Parathyroid adenoma (tissue), 2 donors: ENCODE measurements around the gene ARRDC3.
A peak's percentile ranks its signal among the peaks of the same experiment; 100 is the strongest.

Source experiments
- H2AFZ ChIP-seq: fragments of 300-600 bp; sonication (generic); one replicate; pipeline ENCODE4 v1.7.0; 2017; ENCODE audit warnings: antibody characterized with exemption, mild to moderate bottlenecking
- H3K27ac ChIP-seq: fragments of 300-600 bp; sonication (generic); one replicate; pipeline ENCODE4 v1.7.0; 2017
- H3K27me3 ChIP-seq: fragments of 300-600 bp; sonication (generic); one replicate; pipeline ENCODE4 v1.7.0; 2017; ENCODE audit warnings: low read length; ENCODE audit not compliant: control insufficient read depth, insufficient read depth
- H3K36me3 ChIP-seq: fragments of 300-600 bp; sonication (generic); one replicate; pipeline ENCODE4 v1.7.0; 2017; ENCODE audit warnings: low read length; ENCODE audit not compliant: control insufficient read depth, insufficient read depth
- H3K4me1 ChIP-seq: fragments of 300-600 bp; sonication (generic); one replicate; pipeline ENCODE4 v1.7.0; 2017; ENCODE audit warnings: control low read depth
- H3K4me2 ChIP-seq: fragments of 300-600 bp; sonication (generic); one replicate; pipeline ENCODE4 v1.7.0; 2017; ENCODE audit warnings: low read length
- H3K4me3 ChIP-seq: fragments of 300-600 bp; sonication (generic); one replicate; pipeline ENCODE4 v1.7.0; 2017; ENCODE audit warnings: low read depth, low read length
- H3K79me2 ChIP-seq: fragments of 300-600 bp; sonication (generic); one replicate; pipeline ENCODE4 v1.7.0; 2017; ENCODE audit warnings: control low read depth
- H3K9ac ChIP-seq: fragments of 300-600 bp; sonication (generic); one replicate; pipeline ENCODE4 v1.7.0; 2017; ENCODE audit warnings: mild to moderate bottlenecking
- H3K9me3 ChIP-seq: fragments of 300-600 bp; sonication (generic); one replicate; pipeline ENCODE4 v1.7.0; 2017; ENCODE audit warnings: low read length; ENCODE audit not compliant: control insufficient read depth
- TF ChIP-seq, protein P1 (sequence below): fragments of 300-600 bp; sonication (generic); IDR thresholded peaks from one replicate; pipeline ENCODE4 v1.7.0; 2017; ENCODE audit warnings: antibody characterized with exemption, mild to moderate bottlenecking
- donor health status: primary hyperparathyroidism.

The ARRDC3 gene

DNA sequence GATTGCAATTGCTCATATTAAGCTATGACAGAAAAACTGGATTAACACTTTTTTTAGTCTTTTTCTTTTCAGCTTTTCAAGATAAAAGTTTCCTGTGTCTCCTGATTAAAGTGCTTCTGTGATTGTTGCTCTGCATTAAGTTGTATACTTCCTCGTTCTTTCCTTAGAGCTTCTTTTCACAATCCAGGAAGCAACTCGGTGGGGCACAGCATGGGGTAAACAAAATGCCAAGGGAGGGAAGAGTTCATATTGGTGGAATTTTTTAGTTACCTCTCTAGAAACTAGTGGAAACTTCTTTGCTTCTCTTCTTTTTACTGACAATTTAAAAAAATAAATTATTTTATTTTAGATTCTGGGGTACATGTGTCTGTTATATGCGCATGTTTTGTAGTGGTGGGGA, 37.8 kb upstream of the ARRDC3 start:
- H2AFZ ChIP-seq, result no peak overlapping the region
- H3K79me2 ChIP-seq, result no peaks in the 10 kb centered on the region
- TF ChIP-seq, protein P1, sequence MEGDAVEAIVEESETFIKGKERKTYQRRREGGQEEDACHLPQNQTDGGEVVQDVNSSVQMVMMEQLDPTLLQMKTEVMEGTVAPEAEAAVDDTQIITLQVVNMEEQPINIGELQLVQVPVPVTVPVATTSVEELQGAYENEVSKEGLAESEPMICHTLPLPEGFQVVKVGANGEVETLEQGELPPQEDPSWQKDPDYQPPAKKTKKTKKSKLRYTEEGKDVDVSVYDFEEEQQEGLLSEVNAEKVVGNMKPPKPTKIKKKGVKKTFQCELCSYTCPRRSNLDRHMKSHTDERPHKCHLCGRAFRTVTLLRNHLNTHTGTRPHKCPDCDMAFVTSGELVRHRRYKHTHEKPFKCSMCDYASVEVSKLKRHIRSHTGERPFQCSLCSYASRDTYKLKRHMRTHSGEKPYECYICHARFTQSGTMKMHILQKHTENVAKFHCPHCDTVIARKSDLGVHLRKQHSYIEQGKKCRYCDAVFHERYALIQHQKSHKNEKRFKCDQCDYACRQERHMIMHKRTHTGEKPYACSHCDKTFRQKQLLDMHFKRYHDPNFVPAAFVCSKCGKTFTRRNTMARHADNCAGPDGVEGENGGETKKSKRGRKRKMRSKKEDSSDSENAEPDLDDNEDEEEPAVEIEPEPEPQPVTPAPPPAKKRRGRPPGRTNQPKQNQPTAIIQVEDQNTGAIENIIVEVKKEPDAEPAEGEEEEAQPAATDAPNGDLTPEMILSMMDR, result no peak

DNA sequence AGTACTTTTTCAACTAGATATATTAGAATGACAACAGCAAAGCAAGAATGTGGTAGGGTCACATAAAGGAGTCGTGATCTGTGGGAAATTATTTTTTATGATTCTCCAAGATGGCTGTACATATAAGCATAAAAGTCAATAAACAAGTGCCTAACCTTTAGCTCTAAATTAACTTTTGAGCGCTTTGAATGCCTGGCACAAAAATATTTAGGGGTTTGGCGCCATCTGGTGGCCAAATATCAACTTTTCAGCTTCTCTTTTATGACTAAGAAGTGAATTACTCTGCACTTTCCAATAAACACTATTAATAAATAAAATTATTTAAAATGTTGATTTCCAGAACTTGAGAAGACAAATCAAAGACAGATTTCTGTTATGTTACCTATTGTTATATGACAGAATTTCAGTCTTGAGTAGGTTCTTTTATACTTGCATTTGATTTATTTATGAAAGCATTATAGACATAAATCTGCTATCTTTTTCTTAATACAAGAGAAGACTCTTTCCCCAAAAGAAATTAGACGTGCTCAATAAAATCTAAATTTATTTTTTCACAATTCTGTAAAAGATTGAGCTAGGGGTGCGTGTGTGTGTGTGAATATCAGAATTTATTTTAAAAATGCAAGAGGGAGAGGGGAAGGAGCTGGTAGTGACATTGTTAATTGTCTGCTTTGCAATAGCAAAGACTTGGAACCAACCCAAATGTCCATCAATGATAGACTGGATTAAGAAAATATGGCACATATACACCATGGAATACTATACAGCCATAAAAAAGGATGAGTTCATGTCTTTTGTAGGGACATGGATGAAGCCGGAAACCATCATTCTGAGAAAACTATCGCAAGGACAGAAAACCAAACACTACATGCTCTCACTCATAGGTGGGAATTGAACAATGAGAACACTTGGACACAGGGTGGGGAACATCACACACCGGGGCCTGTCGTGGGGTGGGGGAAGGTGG, 36.7 kb upstream of the ARRDC3 start:
- H3K4me2 ChIP-seq, result no peak overlapping the region
- TF ChIP-seq, protein P1, result peak; percentile 86
- no peaks in the 10 kb centered on the region for H3K27me3 ChIP-seq
- H3K9ac ChIP-seq, result no peak overlapping the region
- no peaks in the 10 kb centered on the region for H3K9me3 ChIP-seq
- H3K4me1 ChIP-seq, result peaks cover 7% of the 10 kb centered on the region
- H3K4me3 ChIP-seq, result no peak overlapping the region
- H3K27ac ChIP-seq, result no peak overlapping the region
- no peaks in the 10 kb centered on the region for H3K36me3 ChIP-seq
- peak overlapping the region; percentile 14 for H2AFZ ChIP-seq
- H3K79me2 ChIP-seq, result no peaks in the 10 kb centered on the region

More for the DNA sequence above, 37.8 kb upstream of the ARRDC3 start:
- Histone ChIP-seq H3K27me3 (no peaks in the 10 kb centered on the region), H3K9ac (no peak overlapping the region), H3K4me3 (no peak overlapping the region), H3K4me2 (no peak overlapping the region), H3K36me3 (no peaks in the 10 kb centered on the region), H3K9me3 (no peaks in the 10 kb centered on the region), H3K4me1 (peaks cover 7% of the 10 kb centered on the region), H3K27ac (no peak overlapping the region)

DNA sequence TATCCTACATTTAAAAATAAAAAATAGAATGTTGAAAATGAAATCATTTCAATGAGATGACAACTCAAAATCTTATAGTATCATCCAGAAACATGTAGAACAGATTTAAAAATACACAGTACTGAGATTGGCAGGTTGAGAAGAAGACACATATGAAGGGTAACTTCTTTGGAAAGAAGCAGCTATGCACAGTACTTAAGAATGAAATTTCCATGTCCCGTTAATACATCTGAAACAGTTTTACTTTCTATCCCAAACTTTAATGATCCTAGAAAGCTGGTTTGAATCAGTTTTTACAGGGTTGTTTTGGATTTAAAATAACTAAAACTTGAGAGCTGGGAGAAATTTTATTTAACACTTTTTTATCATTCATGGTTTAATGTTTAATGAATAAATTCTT, 36.0 kb upstream of the ARRDC3 start:
- Histone ChIP-seq H3K4me3 (no peak overlapping the region), H3K9me3 (no peaks in the 10 kb centered on the region), H3K4me2 (no peak overlapping the region), H3K36me3 (no peaks in the 10 kb centered on the region), H3K4me1 (peaks cover 7% of the 10 kb centered on the region), H3K79me2 (no peaks in the 10 kb centered on the region), H3K27ac (no peak overlapping the region), H2AFZ (peak overlapping the region; percentile 14), H3K9ac (no peak overlapping the region), H3K27me3 (no peaks in the 10 kb centered on the region)
- TF ChIP-seq, protein P1, result no peak

DNA sequence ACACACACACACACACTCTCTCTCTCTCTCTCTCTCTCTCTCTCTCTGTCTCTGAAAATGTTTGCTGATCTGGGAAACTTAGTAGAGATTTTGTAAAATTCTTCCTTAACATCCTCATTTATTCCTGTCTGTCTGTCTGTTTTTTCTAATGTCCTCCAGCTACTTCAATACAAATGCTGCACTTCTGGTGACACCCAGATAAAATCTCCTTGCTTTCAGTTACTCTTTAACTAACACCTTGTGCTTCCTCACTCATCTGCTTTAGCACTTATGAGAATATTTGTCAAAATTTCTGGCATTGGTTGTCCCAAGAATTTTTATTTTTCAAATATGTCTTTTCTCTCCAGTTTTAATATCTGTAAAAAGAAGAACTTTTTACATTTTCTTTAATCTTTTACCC, 35.0 kb upstream of the ARRDC3 start:
- Histone ChIP-seq H3K79me2 (no peaks in the 10 kb centered on the region), H3K36me3 (no peaks in the 10 kb centered on the region), H3K9me3 (no peaks in the 10 kb centered on the region), H2AFZ (peak overlapping the region; percentile 13), H3K4me2 (peak overlapping the region; percentile 34), H3K27ac (no peak overlapping the region), H3K9ac (no peak overlapping the region), H3K4me3 (no peak overlapping the region), H3K4me1 (peaks cover 7% of the 10 kb centered on the region), H3K27me3 (no peaks in the 10 kb centered on the region)
- TF ChIP-seq, protein P1, result no peak
